HepG2 (cell line): Measurements from ENCODE around the gene ZNF677. TPM values are rescaled to one million over a fixed set of nuclear protein-coding genes. Genes with fewer than 3 reads are reported as not detected.

ENCODE experiments used
- ATAC-seq: fragments of 200-7000 bp; cut with Tn5 transposase; 3 replicates; pipeline ENCODE4 v1.9.1; 2020; ENCODE audit warnings: mild to moderate bottlenecking, moderate library complexity
- BruUV-seq: library from RNA; stranded (reverse); fragments of 400-500 nt; replicated peaks from 2 replicates; lab custom pipeline; 2021; lab: Mats Ljungman, UMichigan
- CTCF ChIA-PET: fragments of 300-600 bp; formaldehyde crosslinking; extraction: SDS; loops from one replicate; lab custom pipeline; 2021; ENCODE audit warnings: low total read pairs, inconsistent platforms, low intra/inter-chr PET ratio; lab: Yijun Ruan, JAX
- POLR2A ChIA-PET: fragments of 350-600 bp; sonication (Branson Sonifier 250); formaldehyde crosslinking; loops from one replicate; lab custom pipeline; 2020; ENCODE audit warnings: antibody characterized with exemption, inconsistent platforms; lab: Yijun Ruan, JAX
- DNase-seq: peaks from one replicate; pipeline ENCODE4 v3.0.0-alpha.2; 2015; ENCODE audit warnings: low spot score
- FAIRE-seq: peaks from 3 replicates; lab custom pipeline; 2011; peaks lifted over from hg19 to GRCh38; lab: Jason Lieb, UNC
- H2AFZ ChIP-seq: one replicate; pipeline ENCODE4 v1.6.1; 2011; ENCODE audit warnings: low read length, inconsistent platforms
- H3K27ac ChIP-seq: fragments of 300-600 bp; 3 replicates; pipeline ENCODE4 v1.8.0; 2011; ENCODE audit warnings: mixed run types, mild to moderate bottlenecking, mixed read lengths, low read length, inconsistent platforms; ENCODE audit not compliant: insufficient read depth; ENCODE audit errors: extremely low read length
- H3K27me3 ChIP-seq, 2 experiments: fragments of 200-600 bp in 1 of 2; 2 replicates in 1 of 2; 3 replicates in 1 of 2; pipeline versions ENCODE4 v1.6.0 to v1.8.0; 2011; ENCODE audit warnings: low read length in 2 of 2, mild to moderate bottlenecking in 2 of 2, moderate library complexity in 2 of 2, inconsistent platforms in 1 of 2; ENCODE audit not compliant: insufficient read depth in 2 of 2, control insufficient read depth in 1 of 2
- H3K36me3 ChIP-seq, 2 experiments: fragments of 200-600 bp in 1 of 2; replicated peaks in 1 of 2; 2 replicates in 1 of 2; 3 replicates in 1 of 2; pipeline versions ENCODE4 v1.5.1 to v1.8.0; 2011; ENCODE audit warnings: low read length in 2 of 2, inconsistent platforms in 1 of 2; ENCODE audit not compliant: insufficient read depth in 2 of 2, control insufficient read depth in 1 of 2
- H3K4me1 ChIP-seq: 2 replicates; pipeline ENCODE4 v1.5.1; 2012; ENCODE audit warnings: low read length, inconsistent platforms; ENCODE audit not compliant: insufficient read depth
- H3K4me2 ChIP-seq: 2 replicates; pipeline ENCODE4 v1.6.0; 2011; ENCODE audit warnings: low read depth, low read length, inconsistent platforms
- H3K4me3 ChIP-seq, 3 experiments: fragments of 200-600 bp in 1 of 3; sonication (generic), shearing (Covaris generic) in 1 of 3; replicated peaks in 1 of 3; 2 replicates each; pipeline ENCODE4 v1.5.1; 2011 to 2016; ENCODE audit warnings: low read length in 3 of 3, inconsistent platforms in 2 of 3, low read depth in 2 of 3, mild to moderate bottlenecking in 2 of 3, control low read depth in 1 of 3, mixed read lengths in 1 of 3; ENCODE audit not compliant: insufficient read depth in 1 of 3
- H3K79me2 ChIP-seq: one replicate; pipeline ENCODE4 v1.6.1; 2011; ENCODE audit warnings: low read length, inconsistent platforms; ENCODE audit not compliant: insufficient read depth
- H3K9ac ChIP-seq: 2 replicates; pipeline ENCODE4 v1.6.0; 2011; ENCODE audit warnings: mild to moderate bottlenecking, low read depth, low read length, inconsistent platforms; ENCODE audit not compliant: insufficient read depth
- H3K9me3 ChIP-seq: 2 replicates; pipeline ENCODE4 v1.5.1; 2012; ENCODE audit warnings: mild to moderate bottlenecking, low read length
- H4K20me1 ChIP-seq: 2 replicates; pipeline ENCODE4 v1.6.0; 2011; ENCODE audit warnings: inconsistent platforms, mild to moderate bottlenecking, low read length, moderate library complexity; ENCODE audit not compliant: insufficient read depth
- ATF7 ChIP-seq, 2 experiments: fragments of 450-650 bp in 1 of 2; sonication (generic) in 1 of 2; formaldehyde crosslinking in 1 of 2; IDR thresholded peaks; 2 replicates each; pipeline versions ENCODE4 v1.4.0 to v1.6.1; 2016 to 2020; ENCODE audit warnings: antibody characterized with exemption in 1 of 2, mild to moderate bottlenecking in 1 of 2, missing genetic modification reagents in 1 of 2
- CREBL2 ChIP-seq: sonication (generic); formaldehyde crosslinking; IDR thresholded peaks from 2 replicates; pipeline ENCODE4 v1.8.1; 2023; ENCODE audit warnings: missing genetic modification reagents, mild to moderate bottlenecking, borderline replicate concordance
- JDP2 ChIP-seq: sonication (generic); formaldehyde crosslinking; IDR thresholded peaks from 2 replicates; pipeline ENCODE4 v1.8.1; 2022; ENCODE audit warnings: missing genetic modification reagents, borderline replicate concordance
- KLF12 ChIP-seq: sonication (generic); formaldehyde crosslinking; IDR thresholded peaks from 2 replicates; pipeline ENCODE4 v1.4.0; 2020; ENCODE audit warnings: missing genetic modification reagents, borderline replicate concordance
- NCOA1 ChIP-seq: sonication (generic); formaldehyde crosslinking; IDR thresholded peaks from 2 replicates; pipeline ENCODE4 v1.9.0; 2021; ENCODE audit warnings: missing genetic modification reagents
- ZFP82 ChIP-seq: sonication (generic); formaldehyde crosslinking; IDR thresholded peaks from 2 replicates; pipeline ENCODE4 v1.5.1; 2020; ENCODE audit warnings: mild to moderate bottlenecking, missing genetic modification reagents, borderline replicate concordance
- ZNF784 ChIP-seq: sonication (generic); formaldehyde crosslinking; IDR thresholded peaks from 2 replicates; pipeline ENCODE4 v1.5.1; 2020; ENCODE audit warnings: missing genetic modification reagents, mild to moderate bottlenecking, borderline replicate concordance
- WGBS: methylation state at CpG from one replicate; pipeline ENCODE4 v1.1.6; 2017; ENCODE audit warnings: low lambda C conversion rate; 5-methylcytosine and 5-hydroxymethylcytosine counted together
- in situ Hi-C: cut with HindIII; loops from 2 replicates; pipeline ENCODE4 v1.10.0; 2017; ENCODE audit warnings: low pct_unique_long_range_greater_than_20kb; ENCODE audit not compliant: extremely low pct_ligation_motif_present
- intact Hi-C: fragments of 100-400 bp; cut with micrococcal nuclease; formaldehyde crosslinking; loops from one replicate; pipeline ENCODE4 v1.10.0; 2022; ENCODE audit not compliant: unreplicated experiment
- polyA plus RNA-seq, 8 experiments: library from polyadenylated mRNA; depleted of rRNA in 3 of 8; stranded (reverse) in 7 of 8; unstranded in 1 of 8; fragments of >200 nt; fragmentation: Illumina TruSeq in 4 of 8; extraction: Trizol in 4 of 8; gene quantifications; 2 replicates each; pipeline versions ENCODE4 v1.2.1 to v1.2.3, GENCODE V29; 2011 to 2016; ENCODE audit warnings: low read depth in 4 of 8, missing spikeins in 1 of 8, mixed read lengths in 1 of 8; ENCODE audit not compliant: insufficient read depth in 1 of 8
- total RNA-seq, 5 experiments: library from RNA; depleted of rRNA; stranded (reverse); fragments of >200 nt; fragmentation: Illumina TruSeq; extraction: Trizol; gene quantifications; 2 replicates each; pipeline ENCODE4 v1.2.3, GENCODE V29; 2016; ENCODE audit warnings: low read depth in 1 of 5

ZNF677 gene
- total and polyA plus RNA-seq, 2 of the 13 experiments (the other 11 are each of a cell fraction or from before 2014, with no cell fraction given), result not detected

- no peak overlapping the region for H3K4me2 ChIP-seq
- no peaks in the 10 kb centered on the region for H3K36me3 ChIP-seq
- DNase-seq (no peak), FAIRE-seq (no peak), ATAC-seq (no peak)
- H4K20me1 ChIP-seq, result no peaks in the 10 kb centered on the region
- H3K9ac ChIP-seq, result no peak overlapping the region
- ChIA-PET POLR2A (no interaction called here), CTCF (no interaction called here)
- intact Hi-C loops (no loop called here), in situ Hi-C loops (loop anchor here (25.0 kb wide), 1 partner anchor 547 kb away; no protein-coding TSS in a partner anchor)
- no peak overlapping the region for H2AFZ ChIP-seq
- H3K27me3 ChIP-seq, result no peaks in the 10 kb centered on the region
- H3K4me1 ChIP-seq, result no peaks in the 10 kb centered on the region
- H3K27ac ChIP-seq, result no peak overlapping the region
- TF ChIP-seq NCOA1 (CRISPR knock-in tag), result no peak
- no peak for TF ChIP-seq ZFP82 (CRISPR knock-in tag)
- no peak for TF ChIP-seq KLF12 (CRISPR knock-in tag)
- no peak for TF ChIP-seq CREBL2 (CRISPR knock-in tag)
- TF ChIP-seq JDP2 (CRISPR knock-in tag), result no peak
- no peak for TF ChIP-seq ATF7 (IDR thresholded peaks at IDR 0.05)
- TF ChIP-seq ATF7 (CRISPR knock-in tag; IDR thresholded peaks at IDR 0.05), result no peak
- TF ChIP-seq ZNF784 (CRISPR knock-in tag), result no peak
- TF ChIP-seq, all 625 proteins: peak for 0
- Histone ChIP-seq H3K79me2 (no peaks in the 10 kb centered on the region), H3K4me3 (no peak overlapping the region), H3K9me3 (peaks cover 27% of the 10 kb centered on the region)
- WGBS, result 41% methylated on average over 3 of the region's 3 CpGs
- BruUV-seq, result no TSS peak
Observed at GRCh38 chr19:53190253-53190652, 64.4 kb downstream of the ZNF677 start.
